IPS DF 6.9 (cell line): Measurements from ENCODE around the gene ASF1B.

ENCODE experiments used
- DNase-seq: peaks from one replicate; pipeline ENCODE4 v3.0.0-alpha.2; 2013; ENCODE audit warnings: low read depth, low spot score
- H3K27ac ChIP-seq: one replicate; pipeline ENCODE4 v1.5.1; 2013; ENCODE audit warnings: low read length, control low read depth
- H3K27me3 ChIP-seq: 2 replicates; pipeline ENCODE4 v1.6.1; 2013; ENCODE audit warnings: mild to moderate bottlenecking, low read length; ENCODE audit not compliant: control insufficient read depth, insufficient read depth
- H3K36me3 ChIP-seq: 2 replicates; pipeline ENCODE4 v1.6.1; 2013; ENCODE audit warnings: low read length; ENCODE audit not compliant: control insufficient read depth, insufficient read depth
- H3K4me1 ChIP-seq: 2 replicates; pipeline ENCODE4 v1.6.1; 2013; ENCODE audit warnings: low read length; ENCODE audit not compliant: control insufficient read depth, insufficient read depth
- H3K4me3 ChIP-seq: 2 replicates; pipeline ENCODE4 v1.5.1; 2013; ENCODE audit warnings: mild to moderate bottlenecking, low read length
- H3K9me3 ChIP-seq: 2 replicates; pipeline ENCODE4 v1.6.1; 2013; ENCODE audit warnings: low read length, inconsistent platforms; ENCODE audit not compliant: control insufficient read depth, insufficient read depth
- WGBS: extraction: QIAGEN DNeasy Blood & Tissue Kit; methylation state at CpG from one replicate; pipeline ENCODE4 v1.1.7; 2013; ENCODE audit warnings: mixed read lengths, missing lambda C conversion rate; ENCODE audit not compliant: insufficient read length, insufficient coverage; 5-methylcytosine and 5-hydroxymethylcytosine counted together

ASF1B gene

GRCh38 chr19:14097532-14098151 lies 38.7 kb downstream of the ASF1B start:
- no peaks in the 10 kb centered on the region for H3K4me1 ChIP-seq
- H3K27me3 ChIP-seq, result no peaks in the 10 kb centered on the region
- no peak for DNase-seq
- no peak overlapping the region for H3K4me3 ChIP-seq
- no peaks in the 10 kb centered on the region for H3K9me3 ChIP-seq
- WGBS, result no CpG with 5 or more reads among the region's 21 CpGs
- no peaks in the 10 kb centered on the region for H3K36me3 ChIP-seq
- no peak overlapping the region for H3K27ac ChIP-seq

- 0 out of 2 replicates have a peak, but pooled peaks cover 1% of the 10 kb centered on the region for H3K4me1 ChIP-seq
- WGBS, result no CpG with 5 or more reads among the region's 11 CpGs
- H3K4me3 ChIP-seq, result no peak overlapping the region
- no peaks in the 10 kb centered on the region for H3K27me3 ChIP-seq
- H3K36me3 ChIP-seq, result no peaks in the 10 kb centered on the region
- H3K9me3 ChIP-seq, result no peaks in the 10 kb centered on the region
- H3K27ac ChIP-seq, result no peak overlapping the region
- DNase-seq, result no peak
Measured at GRCh38 chr19:14096272-14096992, 40.0 kb downstream of the ASF1B start.

GRCh38 chr19:14094854-14095253 lies 41.5 kb downstream of the ASF1B start:
- no peak for DNase-seq
- Histone ChIP-seq H3K4me3 (no peak overlapping the region), H3K27me3 (no peaks in the 10 kb centered on the region), H3K27ac (no peak overlapping the region), H3K9me3 (no peaks in the 10 kb centered on the region), H3K4me1 (0 out of 2 replicates have a peak, but pooled peaks cover 1% of the 10 kb centered on the region), H3K36me3 (no peaks in the 10 kb centered on the region)
- no CpG with 5 or more reads among the region's 7 CpGs for WGBS

GRCh38 chr19:14093117-14093823 lies 43.1 kb downstream of the ASF1B start:
- H3K36me3 ChIP-seq, result peaks cover 5% of the 10 kb centered on the region
- H3K27ac ChIP-seq, result no peak overlapping the region
- H3K4me1 ChIP-seq, result peaks cover 3% of the 10 kb centered on the region; the same call in 1 of the 2 replicates
- H3K27me3 ChIP-seq, result no peaks in the 10 kb centered on the region
- DNase-seq, result no peak
- no peaks in the 10 kb centered on the region for H3K9me3 ChIP-seq
- no peak overlapping the region for H3K4me3 ChIP-seq
- WGBS, result no CpG with 5 or more reads among the region's 9 CpGs

- Histone ChIP-seq H3K4me1 (peaks cover 3% of the 10 kb centered on the region; the same call in 1 of the 2 replicates), H3K27me3 (no peaks in the 10 kb centered on the region), H3K4me3 (peak overlapping the region; percentile 89; the same call in 1 of the 2 replicates), H3K27ac (no peak overlapping the region), H3K9me3 (no peaks in the 10 kb centered on the region), H3K36me3 (peaks cover 8% of the 10 kb centered on the region)
- no peak for DNase-seq
- whole genome bisulfite sequencing, result no CpG with 5 or more reads among the region's 15 CpGs
Measured at GRCh38 chr19:14091813-14092462, 44.5 kb downstream of the ASF1B start.

- DNase-seq, result no peak
Measured at GRCh38 chr19:14091081-14091812, 45.1 kb downstream of the ASF1B start.

GRCh38 chr19:14090509-14091080 lies 45.8 kb downstream of the ASF1B start, which contains the start of gene SAMD1:
Gene SAMD1, minus strand, starts transcription at chr19:14090751.
- Histone ChIP-seq H3K27ac (no peak within 1 kb of the TSS), H3K4me1 (peaks cover 3% of the 10 kb centered on the region; the same call in 1 of the 2 replicates), H3K9me3 (no peaks in the 10 kb centered on the region), H3K27me3 (no peaks in the 10 kb centered on the region), H3K36me3 (peaks cover 8% of the 10 kb centered on the region), H3K4me3 (peak within 1 kb of the TSS; percentile 93)
- DNase-seq, result no peak
- no CpG with 5 or more reads among the region's 65 CpGs for WGBS

More at GRCh38 chr19:14091081-14091812, 45.1 kb downstream of the ASF1B start:
- peaks cover 8% of the 10 kb centered on the region for H3K36me3 ChIP-seq
- H3K9me3 ChIP-seq, result no peaks in the 10 kb centered on the region
- H3K4me3 ChIP-seq, result peak overlapping the region; percentile 89
- no peak overlapping the region for H3K27ac ChIP-seq
- peaks cover 3% of the 10 kb centered on the region; the same call in 1 of the 2 replicates for H3K4me1 ChIP-seq
- H3K27me3 ChIP-seq, result no peaks in the 10 kb centered on the region
- WGBS, result no CpG with 5 or more reads among the region's 72 CpGs

- WGBS, result no CpG with 5 or more reads among the region's 142 CpGs
- H3K36me3 ChIP-seq, result peaks cover 8% of the 10 kb centered on the region
- H3K9me3 ChIP-seq, result no peaks in the 10 kb centered on the region
- H3K4me1 ChIP-seq, result peaks cover 3% of the 10 kb centered on the region; the same call in 1 of the 2 replicates
- peak overlapping the region; percentile 93; the same call in 1 of the 2 replicates for H3K4me3 ChIP-seq
- DNase-seq, result no peak
- H3K27me3 ChIP-seq, result no peaks in the 10 kb centered on the region
- no peak overlapping the region for H3K27ac ChIP-seq
Measured at GRCh38 chr19:14089662-14090508, 46.5 kb downstream of the ASF1B start.

- Histone ChIP-seq H3K27me3 (no peaks in the 10 kb centered on the region), H3K27ac (no peak overlapping the region), H3K36me3 (peaks cover 8% of the 10 kb centered on the region), H3K4me3 (peak overlapping the region; percentile 93; the same call in 1 of the 2 replicates), H3K9me3 (no peaks in the 10 kb centered on the region), H3K4me1 (peaks cover 3% of the 10 kb centered on the region; the same call in 1 of the 2 replicates)
- DNase-seq, result no peak
- WGBS, result no CpG with 5 or more reads among the region's 16 CpGs
Measured at GRCh38 chr19:14089412-14089661, 47.1 kb downstream of the ASF1B start.
